ENCODE measurements around the gene PCNX2.
A peak's percentile ranks its signal among the peaks of the same experiment; 100 is the strongest.

Gene PCNX2, protein sequence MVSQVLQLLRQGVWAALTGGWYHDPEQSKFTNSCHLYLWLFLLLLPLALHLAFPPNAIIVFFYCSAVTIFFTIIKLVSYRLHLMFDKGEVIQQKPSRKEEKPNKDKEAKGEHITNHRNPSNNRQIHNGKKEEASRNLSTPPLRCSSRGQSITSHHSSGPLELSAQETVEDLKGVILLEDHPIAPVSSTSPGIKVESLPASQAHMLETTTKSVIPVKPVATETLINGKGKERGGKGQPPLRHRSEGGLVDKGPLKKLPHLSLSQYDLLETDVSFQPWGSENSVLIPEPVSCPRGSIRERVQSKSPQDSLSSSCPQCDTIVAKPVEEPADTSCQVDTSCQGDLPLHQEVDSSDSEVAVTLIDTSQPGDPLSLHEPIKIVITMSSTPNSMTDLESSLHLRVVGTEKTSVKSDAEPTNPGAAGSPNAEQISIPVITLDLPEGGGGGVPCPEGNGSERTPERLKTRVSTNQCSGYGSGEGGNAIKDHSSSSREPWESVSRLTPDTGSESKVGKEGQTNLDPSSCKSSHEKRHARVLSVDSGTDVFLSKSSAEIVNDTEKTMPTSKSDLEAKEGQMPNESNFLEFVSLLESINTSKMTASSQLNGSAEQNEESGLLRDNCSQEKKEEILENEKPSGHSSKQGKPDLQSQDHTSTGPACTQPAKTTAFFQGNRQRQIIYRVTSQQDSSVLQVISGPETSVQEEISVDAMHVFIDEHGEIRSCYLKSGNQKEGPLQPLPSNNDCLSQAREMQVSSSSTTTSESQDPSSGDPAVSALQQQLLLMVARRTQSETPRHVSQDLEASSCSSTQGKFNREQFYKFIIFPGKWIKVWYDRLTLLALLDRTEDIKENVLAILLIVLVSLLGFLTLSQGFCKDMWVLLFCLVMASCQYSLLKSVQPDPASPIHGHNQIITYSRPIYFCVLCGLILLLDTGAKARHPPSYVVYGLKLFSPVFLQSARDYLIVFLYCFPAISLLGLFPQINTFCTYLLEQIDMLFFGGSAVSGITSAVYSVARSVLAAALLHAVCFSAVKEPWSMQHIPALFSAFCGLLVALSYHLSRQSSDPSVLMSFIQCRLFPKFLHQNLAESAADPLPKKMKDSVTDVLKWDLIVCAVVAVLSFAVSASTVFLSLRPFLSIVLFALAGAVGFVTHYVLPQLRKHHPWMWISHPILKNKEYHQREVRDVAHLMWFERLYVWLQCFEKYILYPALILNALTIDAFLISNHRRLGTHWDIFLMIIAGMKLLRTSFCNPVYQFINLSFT (N-terminal part only)

DNA sequence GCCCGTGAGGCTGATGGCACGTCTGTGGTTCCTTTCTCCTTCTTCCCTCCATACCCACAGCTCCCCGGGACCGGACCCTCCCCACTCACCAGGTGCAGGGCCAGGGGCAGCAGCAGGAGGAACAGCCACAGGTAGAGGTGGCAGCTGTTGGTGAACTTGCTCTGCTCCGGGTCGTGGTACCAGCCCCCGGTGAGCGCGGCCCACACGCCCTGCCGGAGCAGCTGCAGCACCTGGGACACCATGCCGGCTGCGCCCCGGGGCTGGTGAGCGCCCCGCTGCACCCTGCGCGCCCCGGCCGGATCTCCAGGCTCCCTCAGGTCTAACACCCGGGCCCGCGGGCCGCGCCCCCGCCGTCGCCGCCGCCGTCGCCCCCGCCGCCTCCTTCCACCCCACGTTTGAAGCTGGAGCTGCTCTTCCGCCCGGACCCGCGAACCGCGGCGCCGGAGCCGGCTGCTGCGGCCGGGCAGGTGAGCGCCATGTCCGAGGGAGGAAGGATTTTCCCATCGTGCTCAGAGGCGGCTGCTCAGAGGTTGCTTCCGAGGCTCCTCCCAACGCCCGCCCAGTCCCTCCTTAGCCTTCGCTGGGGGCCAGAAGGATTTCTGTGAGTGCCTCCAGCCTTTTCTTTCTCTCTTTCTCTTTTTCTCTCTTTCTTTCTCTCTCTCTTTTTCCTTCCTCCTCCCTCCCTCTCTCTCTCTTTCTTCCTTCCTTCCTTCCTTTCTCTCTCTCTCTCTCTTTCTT is at the start of gene PCNX2:
Gene PCNX2, minus strand, starts transcription at position 489 of the 738 bp plus-strand sequence. Its CDS starts 247 bp downstream, at position 242.
- TF ChIP-seq, protein P1, sequence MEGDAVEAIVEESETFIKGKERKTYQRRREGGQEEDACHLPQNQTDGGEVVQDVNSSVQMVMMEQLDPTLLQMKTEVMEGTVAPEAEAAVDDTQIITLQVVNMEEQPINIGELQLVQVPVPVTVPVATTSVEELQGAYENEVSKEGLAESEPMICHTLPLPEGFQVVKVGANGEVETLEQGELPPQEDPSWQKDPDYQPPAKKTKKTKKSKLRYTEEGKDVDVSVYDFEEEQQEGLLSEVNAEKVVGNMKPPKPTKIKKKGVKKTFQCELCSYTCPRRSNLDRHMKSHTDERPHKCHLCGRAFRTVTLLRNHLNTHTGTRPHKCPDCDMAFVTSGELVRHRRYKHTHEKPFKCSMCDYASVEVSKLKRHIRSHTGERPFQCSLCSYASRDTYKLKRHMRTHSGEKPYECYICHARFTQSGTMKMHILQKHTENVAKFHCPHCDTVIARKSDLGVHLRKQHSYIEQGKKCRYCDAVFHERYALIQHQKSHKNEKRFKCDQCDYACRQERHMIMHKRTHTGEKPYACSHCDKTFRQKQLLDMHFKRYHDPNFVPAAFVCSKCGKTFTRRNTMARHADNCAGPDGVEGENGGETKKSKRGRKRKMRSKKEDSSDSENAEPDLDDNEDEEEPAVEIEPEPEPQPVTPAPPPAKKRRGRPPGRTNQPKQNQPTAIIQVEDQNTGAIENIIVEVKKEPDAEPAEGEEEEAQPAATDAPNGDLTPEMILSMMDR (IDR thresholded peaks at IDR 0.05), result no peak
- TF ChIP-seq ZFX (IDR thresholded peaks at IDR 0.05; ENCODE audit: borderline replicate concordance), result no peak
- no peak within 1 kb of the TSS for H3K27ac ChIP-seq

DNA sequence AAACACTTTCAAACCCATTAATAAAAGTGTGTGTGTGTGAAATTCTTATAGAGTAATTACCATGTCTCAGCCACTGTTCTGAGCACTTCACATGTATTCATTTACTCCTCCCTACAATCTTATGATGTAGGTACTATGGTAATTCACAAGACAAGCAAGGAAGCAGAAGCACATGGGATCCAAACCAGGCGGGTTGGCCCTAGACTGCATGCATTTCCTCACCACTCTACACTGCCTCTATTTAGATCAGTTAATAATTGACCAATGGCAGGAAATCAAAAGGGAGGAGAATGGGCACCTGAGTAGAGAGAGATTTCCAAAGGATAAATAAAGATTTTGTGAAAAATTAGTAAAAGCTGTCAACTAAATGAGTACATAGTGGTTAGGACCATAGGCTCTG is 47.7 kb upstream of the PCNX2 start:
- 0 out of 2 replicates have a peak overlapping the region, but pooled peaks have one; percentile 7 for H3K27ac ChIP-seq
- TF ChIP-seq, protein P1 (IDR thresholded peaks at IDR 0.05), result no peak
- TF ChIP-seq ZFX (IDR thresholded peaks at IDR 0.05; ENCODE audit: borderline replicate concordance), result no peak

DNA sequence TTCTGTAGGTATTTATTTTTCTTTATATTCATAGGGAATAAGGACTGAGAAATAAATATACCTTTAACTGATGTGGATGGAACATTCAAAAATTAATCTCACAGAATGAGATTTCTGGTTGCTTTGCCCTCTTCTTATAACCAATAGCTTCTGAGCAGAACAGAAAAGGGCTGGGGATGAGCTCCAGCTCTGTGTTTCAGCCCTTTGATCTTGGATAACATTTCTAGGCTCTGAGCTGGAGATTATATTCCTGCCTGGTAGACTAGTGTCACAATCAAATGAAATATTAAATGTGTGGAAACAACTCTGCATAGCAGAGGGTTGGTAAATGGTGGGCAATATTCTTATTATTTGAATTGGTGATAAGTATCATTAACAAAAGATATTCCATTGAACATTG is 46.6 kb upstream of the PCNX2 start:
- TF ChIP-seq ZFX (IDR thresholded peaks at IDR 0.05; ENCODE audit: borderline replicate concordance), result no peak
- TF ChIP-seq, protein P1 (IDR thresholded peaks at IDR 0.05), result no peak
- H3K27ac ChIP-seq, result no peak overlapping the region

DNA sequence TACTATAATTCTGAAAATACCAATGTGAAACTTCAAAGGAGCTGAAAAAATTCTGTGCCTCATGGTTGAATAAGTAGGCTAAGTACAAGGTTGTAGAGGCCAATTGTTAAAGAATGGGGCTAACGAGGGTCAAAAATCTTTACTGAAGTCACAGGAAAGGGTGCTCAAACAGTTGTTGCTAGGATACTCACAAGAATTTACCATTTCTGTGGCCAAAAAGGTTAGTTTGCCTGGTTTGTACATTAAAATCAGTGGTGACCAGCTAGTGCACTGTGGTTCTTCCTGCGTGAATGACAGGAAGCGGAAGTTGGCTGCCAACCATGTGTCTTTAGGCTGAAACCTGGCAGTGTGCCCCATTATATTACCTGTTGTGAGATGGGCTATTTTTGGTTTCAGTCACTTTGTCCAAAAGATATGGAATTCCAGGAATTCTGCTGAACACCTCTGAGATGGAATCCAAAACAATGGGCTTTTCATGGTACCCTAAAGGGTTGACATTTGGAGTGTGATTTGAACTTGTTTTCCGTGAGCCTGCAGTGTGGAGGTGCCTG is 45.5 kb upstream of the PCNX2 start:
- no peak for TF ChIP-seq ZFX (IDR thresholded peaks at IDR 0.05; ENCODE audit: borderline replicate concordance)
- TF ChIP-seq, protein P1 (IDR thresholded peaks at IDR 0.05), result no peak
- H3K27ac ChIP-seq, result no peak overlapping the region

DNA sequence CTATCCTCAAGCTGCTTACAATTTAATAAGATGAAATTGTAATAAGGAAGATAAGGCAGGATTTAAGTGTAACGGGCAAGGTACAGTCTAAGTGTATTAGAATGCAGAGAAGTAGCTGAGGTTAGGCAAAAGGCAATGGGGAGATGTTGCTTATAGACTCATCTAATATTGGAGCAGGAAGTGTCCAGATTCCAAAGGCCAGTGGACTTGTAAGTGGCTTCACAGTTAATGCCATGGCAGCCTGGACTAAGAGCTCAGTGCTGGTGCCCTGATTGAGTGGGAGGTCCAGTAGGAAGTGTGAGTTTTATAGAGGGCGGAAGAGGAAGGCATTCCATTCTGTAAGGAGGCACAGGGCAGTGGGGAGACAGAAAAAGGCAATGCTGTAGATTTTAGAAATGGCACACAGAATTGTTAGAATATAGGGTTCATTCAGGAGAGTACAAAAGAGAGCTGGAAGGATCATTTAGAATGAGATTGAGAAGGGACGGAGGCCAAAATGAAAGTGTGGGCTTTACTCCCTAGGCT is 44.6 kb upstream of the PCNX2 start:
- TF ChIP-seq, protein P1 (IDR thresholded peaks at IDR 0.05), result no peak
- no peak for TF ChIP-seq ZFX (IDR thresholded peaks at IDR 0.05; ENCODE audit: borderline replicate concordance)

DNA sequence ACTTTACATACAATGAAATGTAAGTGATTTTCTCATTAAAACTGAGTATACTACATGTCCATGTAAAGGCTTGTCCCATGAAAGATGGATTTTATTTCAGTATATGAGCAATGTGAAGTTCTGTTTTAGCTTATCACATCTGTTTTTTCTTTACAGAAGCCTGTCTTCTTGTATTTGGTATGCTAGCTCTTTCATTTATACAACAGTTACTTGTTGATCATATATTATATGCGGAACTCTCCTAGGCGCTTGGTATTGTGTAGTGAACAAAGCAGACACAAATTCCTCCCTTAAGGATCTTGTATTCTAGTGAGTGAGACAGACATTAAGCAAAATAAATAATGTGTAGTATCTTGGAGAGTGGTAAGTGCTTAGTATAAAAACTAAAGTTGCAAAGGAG is 42.6 kb upstream of the PCNX2 start:
- TF ChIP-seq, protein P1 (IDR thresholded peaks at IDR 0.05), result no peak
- no peak for TF ChIP-seq ZFX (IDR thresholded peaks at IDR 0.05; ENCODE audit: borderline replicate concordance)

More for the DNA sequence above, 44.6 kb upstream of the PCNX2 start:
- H3K27ac ChIP-seq, result no peak overlapping the region

More for the DNA sequence above, 42.6 kb upstream of the PCNX2 start:
- H3K27ac ChIP-seq, result no peak overlapping the region

All from 22Rv1 (cell line).